GM12865 (cell line): ENCODE measurements around the gene RPUSD1.
A peak's percentile ranks its signal among the peaks of the same experiment; 100 is the strongest.
"Not testable (repeated sequence)": the region's sequence is repeated elsewhere in the genome, so short reads cannot be mapped to it uniquely, and the experiment has no call there.

Experiments
- DNase-seq: peaks from one replicate; pipeline ENCODE4 v3.0.0; 2010; ENCODE audit warnings: low read depth
- H3K4me3 ChIP-seq: 2 replicates; pipeline ENCODE4 v1.5.1; 2011; ENCODE audit warnings: mild to moderate bottlenecking, low read depth, low read length, control low read depth
- TF ChIP-seq, protein P1 (sequence below): IDR thresholded peaks from 2 replicates; pipeline ENCODE4 v1.5.1; 2011; ENCODE audit warnings: low read length, control low read depth, low read depth, inconsistent platforms; ENCODE audit not compliant: insufficient read depth; ENCODE audit errors: missing control alignments

Gene RPUSD1, protein sequence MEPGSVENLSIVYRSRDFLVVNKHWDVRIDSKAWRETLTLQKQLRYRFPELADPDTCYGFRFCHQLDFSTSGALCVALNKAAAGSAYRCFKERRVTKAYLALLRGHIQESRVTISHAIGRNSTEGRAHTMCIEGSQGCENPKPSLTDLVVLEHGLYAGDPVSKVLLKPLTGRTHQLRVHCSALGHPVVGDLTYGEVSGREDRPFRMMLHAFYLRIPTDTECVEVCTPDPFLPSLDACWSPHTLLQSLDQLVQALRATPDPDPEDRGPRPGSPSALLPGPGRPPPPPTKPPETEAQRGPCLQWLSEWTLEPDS

DNA sequence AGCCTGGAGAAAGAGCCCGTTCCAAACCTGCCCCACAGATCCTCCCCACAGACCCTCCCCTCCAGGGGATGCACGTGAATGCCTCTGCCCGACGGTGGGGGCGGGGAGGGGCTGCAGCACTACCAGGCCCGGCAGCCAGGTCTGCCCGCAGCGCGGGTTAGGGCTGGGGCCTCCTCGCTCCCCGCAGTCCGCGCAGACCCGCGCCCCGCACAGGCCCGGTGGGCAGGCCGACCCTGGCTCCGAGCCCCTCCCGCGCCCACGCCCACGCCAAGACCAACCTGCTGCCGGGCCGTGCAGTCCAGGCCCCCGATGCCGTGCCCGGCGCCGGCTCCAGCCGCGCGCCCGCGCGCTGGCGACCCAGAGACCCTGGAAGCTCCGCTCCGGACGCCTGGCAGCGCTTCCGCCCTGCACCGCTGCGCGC, at the start of gene RPUSD1:
TSS of gene RPUSD1 (minus strand) at position 404 of the 421 bp plus-strand sequence. CDS start 644 bp downstream, outside the sequence.
- peak; percentile 32 for DNase-seq
- H3K4me3 ChIP-seq: peak within 1 kb of the TSS; percentile 95
- TF ChIP-seq, protein P1, sequence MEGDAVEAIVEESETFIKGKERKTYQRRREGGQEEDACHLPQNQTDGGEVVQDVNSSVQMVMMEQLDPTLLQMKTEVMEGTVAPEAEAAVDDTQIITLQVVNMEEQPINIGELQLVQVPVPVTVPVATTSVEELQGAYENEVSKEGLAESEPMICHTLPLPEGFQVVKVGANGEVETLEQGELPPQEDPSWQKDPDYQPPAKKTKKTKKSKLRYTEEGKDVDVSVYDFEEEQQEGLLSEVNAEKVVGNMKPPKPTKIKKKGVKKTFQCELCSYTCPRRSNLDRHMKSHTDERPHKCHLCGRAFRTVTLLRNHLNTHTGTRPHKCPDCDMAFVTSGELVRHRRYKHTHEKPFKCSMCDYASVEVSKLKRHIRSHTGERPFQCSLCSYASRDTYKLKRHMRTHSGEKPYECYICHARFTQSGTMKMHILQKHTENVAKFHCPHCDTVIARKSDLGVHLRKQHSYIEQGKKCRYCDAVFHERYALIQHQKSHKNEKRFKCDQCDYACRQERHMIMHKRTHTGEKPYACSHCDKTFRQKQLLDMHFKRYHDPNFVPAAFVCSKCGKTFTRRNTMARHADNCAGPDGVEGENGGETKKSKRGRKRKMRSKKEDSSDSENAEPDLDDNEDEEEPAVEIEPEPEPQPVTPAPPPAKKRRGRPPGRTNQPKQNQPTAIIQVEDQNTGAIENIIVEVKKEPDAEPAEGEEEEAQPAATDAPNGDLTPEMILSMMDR: no peak

DNA sequence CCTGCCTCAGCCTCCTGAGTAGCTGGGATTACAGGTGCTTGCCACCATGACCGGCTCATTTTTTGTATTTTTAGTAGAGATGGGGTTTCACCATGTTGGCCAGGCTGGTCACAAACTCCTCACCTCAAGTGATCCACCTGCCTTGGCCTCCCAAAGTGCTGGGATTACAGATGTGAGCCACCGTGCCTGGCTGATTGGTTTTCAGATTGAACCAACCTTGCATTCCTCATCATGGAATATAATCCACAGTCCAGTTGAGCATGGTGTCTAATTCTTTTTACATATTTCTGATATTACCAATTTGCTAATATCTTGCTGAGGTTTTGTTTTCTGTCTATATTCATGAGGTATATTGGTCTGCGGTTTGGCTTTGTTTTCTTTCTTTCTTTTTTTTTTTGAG, 48.6 kb upstream of the RPUSD1 start:
- H3K4me3 ChIP-seq, DNase-seq: not testable (repeated sequence)

DNA sequence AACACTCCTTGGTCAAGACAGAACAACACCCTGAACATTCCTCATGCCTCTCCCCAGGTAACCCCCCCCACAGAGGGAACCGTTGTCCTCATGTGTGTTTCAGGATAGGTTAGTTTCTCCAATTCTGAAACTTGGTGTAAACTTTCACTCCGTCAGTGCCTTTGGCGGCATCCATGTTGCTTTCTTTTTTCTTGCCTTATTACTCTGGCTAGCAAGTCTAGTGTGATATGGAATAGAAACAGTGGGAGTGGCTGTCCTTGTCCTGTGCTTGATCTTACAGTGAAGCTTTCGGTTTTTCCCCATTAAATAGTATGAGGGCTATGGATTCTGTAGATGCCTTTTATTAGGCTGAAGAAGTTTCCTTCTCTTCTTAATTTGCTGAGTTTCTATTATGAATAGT, 48.0 kb upstream of the RPUSD1 start:
- DNase-seq: no peak
- no peak overlapping the region for H3K4me3 ChIP-seq
- TF ChIP-seq, protein P1: no peak

DNA sequence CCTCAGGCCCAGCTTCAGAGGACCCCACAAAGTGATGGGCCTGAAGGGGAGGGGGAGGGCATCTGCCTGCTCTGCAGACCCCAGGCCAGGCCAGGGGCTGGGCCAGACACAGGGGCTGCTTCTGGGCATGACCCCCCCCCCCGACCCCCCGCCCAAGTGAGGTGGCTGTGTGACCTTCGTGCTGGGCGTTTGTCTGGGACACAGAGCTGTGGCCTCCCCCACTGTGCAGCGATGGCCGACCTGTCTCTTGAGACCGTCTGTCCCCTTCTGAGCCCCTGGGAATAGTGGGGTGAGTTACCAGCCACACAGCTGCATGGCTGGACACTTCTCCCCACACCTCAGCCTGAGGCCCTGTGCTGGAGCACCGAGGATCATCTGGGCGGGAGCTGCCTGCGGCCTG, 47.2 kb upstream of the RPUSD1 start:
- DNase-seq: no peak
- TF ChIP-seq, protein P1: no peak
- H3K4me3 ChIP-seq: no peak overlapping the region

DNA sequence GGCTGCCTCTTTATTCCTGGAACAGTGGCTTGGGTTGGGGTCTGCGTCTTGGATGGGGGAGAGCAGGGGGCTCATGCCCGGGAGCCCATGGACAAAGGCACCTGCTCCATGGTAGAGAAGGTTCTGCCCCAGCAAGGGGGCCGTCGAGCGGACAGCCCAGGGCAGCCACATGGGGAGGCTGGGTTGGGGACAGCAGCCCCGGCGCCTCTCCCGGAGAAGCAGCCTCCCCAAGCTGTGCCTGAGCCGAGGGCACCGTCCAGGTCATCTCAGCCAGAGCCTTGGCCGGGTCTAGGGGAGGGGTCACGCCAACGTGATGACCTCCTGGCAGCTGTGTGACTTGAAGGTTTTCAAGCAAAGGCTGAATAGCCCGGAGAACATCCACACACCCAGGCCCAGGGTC, 45.2 kb upstream of the RPUSD1 start:
- TF ChIP-seq, protein P1: no peak
- no peak overlapping the region for H3K4me3 ChIP-seq
- no peak for DNase-seq

DNA sequence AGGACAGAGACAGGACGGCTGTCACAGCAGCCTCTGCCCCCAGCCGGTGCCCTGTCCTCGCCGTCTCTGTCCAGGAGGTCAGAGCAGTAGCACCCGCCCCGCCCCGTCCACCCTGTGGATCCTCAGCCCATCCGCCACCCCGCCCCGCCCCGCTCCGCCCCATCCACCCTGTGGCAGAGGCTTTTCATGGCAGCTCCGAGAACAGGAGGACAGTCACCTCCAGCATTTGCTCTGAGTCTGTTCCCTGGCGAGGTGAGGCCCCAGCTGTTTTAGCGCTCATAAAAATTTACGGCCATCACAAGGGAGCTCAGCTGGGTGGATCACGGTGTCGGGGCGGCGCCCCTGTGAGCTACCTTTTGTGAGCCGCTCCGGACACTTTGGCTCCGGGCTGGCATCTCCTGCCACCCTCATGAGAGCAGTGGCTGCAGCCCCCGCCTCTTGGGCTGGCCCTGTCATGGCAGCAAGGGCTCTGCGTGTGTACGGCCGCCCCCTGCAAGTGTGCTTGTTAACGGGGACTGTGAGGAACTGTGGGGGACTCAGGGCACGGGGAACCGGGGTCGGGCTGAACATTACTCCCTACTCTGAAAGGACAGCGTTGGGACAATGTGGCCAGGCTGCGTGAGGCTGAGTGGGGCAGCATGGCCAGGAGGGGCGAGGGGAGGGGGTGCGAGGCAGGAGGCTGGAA, 44.6 kb upstream of the RPUSD1 start:
- no peak for DNase-seq
- TF ChIP-seq, protein P1: no peak
- H3K4me3 ChIP-seq: no peak overlapping the region

DNA sequence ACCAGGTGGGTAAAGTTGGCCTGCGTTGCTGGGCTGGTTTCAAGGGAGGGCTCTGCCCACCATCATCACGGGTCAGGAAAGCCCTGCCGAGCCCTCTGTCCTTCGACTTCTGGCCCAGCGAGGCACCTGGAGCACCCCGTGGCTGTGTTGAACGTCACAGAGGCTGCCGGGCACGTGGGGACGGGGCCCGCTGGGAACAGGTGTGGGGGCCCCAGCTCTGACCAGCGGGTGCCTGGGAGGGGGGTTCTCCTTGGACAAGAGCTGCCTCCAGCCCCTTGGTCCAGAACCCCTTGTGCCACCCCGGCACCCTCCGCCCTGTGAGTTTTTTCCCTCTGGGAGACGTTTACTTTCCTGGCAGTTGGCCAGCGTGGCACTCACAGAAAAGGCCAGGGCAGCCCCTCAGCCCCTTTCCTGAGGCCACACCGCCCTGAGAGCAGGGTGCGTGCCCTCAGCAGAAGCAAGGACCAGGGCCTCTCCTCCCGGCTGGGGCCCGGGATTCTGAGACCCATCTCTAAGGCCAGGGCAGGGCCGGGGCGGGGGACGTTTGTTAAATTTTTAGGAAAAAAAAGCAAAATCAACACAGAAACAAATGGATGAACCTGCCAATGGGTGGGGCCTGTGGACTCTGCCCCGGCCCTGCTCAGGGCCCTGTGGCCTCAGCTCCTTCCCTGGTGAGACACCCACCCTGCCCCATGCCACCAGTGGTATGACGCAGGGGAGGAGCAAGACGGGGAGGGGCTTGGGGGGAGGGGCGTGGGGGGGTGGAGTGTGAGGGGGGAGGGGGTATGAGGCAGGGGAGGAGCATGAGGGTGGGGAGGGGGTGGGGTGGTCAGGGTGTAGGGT, 43.6 kb upstream of the RPUSD1 start:
- no peak for DNase-seq
- TF ChIP-seq, protein P1: no peak
- no peak overlapping the region for H3K4me3 ChIP-seq
